GM19395 (cell line): ENCODE results near the gene EID2.

ENCODE experiments used
- ATAC-seq: cut with Tn5 transposase; IDR thresholded peaks from one replicate; pipeline ENCODE4 v1.9.1; 2021; ENCODE audit warnings: mild to moderate bottlenecking, moderate library complexity; ENCODE audit not compliant: unreplicated experiment

EID2 gene

GRCh38 chr19:39502640-39503417 is 37.1 kb downstream of the EID2 start:
- ATAC-seq, result no peak

DNA sequence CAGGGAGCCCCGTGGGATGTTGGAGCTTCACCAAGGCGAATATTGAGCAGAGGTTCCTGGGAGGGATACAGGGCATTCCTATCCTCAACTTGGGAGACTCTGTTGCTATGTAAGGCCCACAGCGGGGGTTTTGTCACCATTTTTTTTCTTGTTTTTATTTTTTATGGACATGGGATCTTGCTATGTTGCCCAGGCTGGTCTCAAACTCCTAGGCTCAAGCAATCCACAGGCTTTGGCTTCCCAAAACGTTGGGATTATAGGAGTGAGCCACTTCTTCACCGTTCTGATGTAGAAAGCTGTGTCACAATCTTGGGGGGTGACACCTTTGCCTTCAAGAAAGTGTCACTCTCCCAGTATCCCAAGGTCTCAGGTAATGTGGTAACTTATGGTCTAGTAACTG is 38.6 kb downstream of the EID2 start:
- ATAC-seq, result no peak

DNA sequence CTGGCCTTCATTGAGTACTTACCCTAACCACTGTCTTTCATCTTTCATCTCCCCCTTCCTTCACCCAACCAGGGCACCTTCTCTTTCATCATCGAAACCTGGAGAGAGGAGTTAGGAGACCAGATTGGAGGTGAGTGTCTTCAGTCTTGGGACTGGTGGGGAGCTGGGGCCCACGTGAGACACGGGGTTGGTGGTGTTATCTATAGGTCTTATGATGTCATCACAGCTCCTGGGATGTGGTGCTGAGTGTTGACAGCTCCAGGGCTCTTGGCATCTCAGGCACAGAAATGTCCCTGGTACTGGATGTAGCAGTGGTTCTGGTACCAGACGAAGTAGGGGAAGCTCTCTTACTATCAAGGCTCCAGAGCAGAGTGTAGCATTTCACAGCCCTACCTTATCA is 39.4 kb downstream of the EID2 start:
- no peak for ATAC-seq

GRCh38 chr19:39499932-39500331 is 40.0 kb downstream of the EID2 start:
- no peak for ATAC-seq

GRCh38 chr19:39498798-39499642 is 40.9 kb downstream of the EID2 start, which contains the start of gene DLL3:
DLL3 (plus strand) TSS chr19:39498947; CDS start chr19:39498975, 28 bp downstream.
- ATAC-seq, result no peak

DNA sequence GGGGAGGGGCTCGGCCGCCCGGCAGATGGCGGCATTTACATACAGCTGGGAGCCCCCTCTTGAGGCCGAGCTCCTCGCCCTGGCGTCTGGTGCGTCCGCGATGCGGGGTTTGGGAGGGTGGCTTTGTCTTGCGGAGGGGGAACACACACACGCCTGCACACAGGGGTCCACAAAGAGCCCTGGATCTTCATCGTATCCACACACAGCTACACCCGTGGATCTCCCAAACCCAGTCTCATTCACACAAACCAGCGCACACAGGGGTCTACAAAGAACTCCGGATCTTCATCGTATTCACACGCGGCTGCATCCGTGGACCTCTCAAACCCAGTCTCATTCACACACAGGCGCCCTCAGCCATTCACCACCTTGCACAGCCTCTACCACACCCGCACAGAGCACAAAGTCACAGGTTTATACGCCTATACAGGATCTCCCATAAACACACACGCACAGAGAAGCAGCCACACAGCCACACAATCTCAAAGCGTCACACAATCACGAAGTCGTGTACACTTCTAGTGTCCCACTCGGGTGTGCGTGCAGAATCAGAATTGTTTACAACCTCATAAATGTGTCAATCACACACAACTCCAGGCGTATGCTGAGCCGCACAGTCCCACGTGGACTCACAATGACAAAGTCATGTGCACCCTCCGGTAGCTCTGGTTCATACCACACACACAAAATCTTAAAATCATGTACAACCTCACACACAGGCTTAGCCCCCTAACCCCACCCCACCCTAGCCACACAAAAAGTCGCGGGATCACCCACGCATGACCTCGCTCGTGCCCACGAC is 41.8 kb downstream of the EID2 start:
- ATAC-seq, result no peak

DNA sequence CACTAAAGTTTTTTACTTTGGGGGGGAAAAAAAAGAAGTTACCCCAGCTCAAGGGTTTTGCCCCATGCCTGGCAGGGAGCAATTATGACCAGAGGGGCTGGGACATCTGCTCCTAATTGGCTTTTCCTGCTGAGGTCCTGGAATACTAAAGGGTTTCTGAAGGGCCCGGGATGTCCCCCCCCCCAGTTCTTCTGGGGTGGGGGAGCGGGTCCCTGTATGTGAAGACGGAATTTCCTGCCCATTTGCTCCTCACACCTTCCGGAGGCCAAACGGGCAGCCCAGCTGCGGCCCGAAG is 42.3 kb downstream of the EID2 start:
- no peak for ATAC-seq

DNA sequence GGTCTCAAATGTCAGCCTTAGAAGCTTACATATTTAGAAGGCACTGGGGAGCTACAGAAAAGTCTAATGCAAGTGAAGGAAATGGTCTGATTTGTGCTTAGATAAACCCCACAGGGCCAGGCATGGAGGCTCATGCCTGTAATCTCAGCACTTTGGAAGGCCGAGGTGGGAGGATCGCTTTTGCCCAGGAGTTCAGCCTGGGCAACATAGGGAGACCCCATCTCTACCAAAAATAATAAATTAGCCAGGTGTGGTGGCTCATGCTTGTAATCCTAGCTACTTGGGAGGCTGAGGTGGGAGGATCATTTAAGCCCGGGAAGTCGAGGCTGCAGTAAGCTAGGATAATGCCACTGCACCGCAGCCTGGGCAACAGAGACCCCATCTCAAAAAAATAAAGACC is 43.9 kb downstream of the EID2 start:
- ATAC-seq, result no peak

DNA sequence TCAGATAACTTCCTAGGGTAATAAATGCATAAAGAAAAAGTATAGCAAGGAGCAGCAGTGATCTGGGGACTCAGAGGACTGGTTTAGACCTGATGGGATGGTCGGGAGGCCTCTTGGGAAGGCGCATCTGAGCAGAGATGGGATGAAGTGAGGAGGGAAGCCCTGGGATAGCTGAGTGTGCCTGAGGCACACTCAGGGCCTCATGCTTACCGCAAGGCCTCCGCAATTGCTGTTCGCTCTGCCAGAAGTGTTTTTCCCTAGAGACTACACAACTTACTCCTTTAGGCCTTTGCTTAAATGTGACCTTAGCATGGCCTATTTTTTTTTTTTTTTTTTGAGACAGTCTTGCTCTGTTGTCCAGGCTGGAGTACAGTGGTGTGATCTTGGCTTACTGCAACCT is 45.3 kb downstream of the EID2 start:
- no peak for ATAC-seq

DNA sequence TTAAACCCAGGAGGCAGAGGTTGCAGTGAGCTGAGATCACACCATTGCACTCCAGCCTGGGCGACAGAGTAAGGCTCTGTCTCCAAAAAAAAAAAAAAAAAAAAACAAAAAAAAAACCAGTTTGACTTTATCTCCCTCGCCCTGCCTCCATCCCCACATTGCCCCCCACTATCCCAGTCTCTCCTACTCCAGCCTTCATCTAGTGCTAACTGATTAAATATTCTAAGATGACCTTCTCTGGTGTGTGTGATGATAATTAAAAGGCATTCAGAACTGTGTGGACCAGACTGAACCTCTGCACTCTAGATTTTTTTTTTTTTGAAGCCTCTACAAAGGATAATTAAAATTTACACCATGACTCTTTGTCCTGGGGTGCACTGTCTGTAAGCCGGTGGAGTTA is 47.2 kb downstream of the EID2 start:
- ATAC-seq, result no peak

- no peak for ATAC-seq
These were observed 47.7 kb downstream of the EID2 start for GRCh38 chr19:39492225-39492624.

GRCh38 chr19:39489756-39490155 is 50.2 kb downstream of the EID2 start:
- no peak for ATAC-seq
